ENCODE measurements around the gene GLG1.
A peak's percentile ranks its signal among the peaks of the same experiment; 100 is the strongest.
"Not testable (repeated sequence)": the region's sequence is repeated elsewhere in the genome, so short reads cannot be mapped to it uniquely, and the experiment has no call there.

Gene GLG1

GRCh38 chr16:74431516-74431915 is 175.4 kb downstream of the GLG1 start:
- DNase-seq: no peak

- DNase-seq: peak; percentile 25
Observed at GRCh38 chr16:74430036-74430712, 176.7 kb downstream of the GLG1 start.

GRCh38 chr16:74428493-74428892 is 178.4 kb downstream of the GLG1 start:
- not testable (repeated sequence) for DNase-seq

GRCh38 chr16:74425751-74426150 is 181.2 kb downstream of the GLG1 start:
- DNase-seq: not testable (repeated sequence)

- not testable (repeated sequence) for DNase-seq
Observed at GRCh38 chr16:74423721-74424120, 183.2 kb downstream of the GLG1 start.

GRCh38 chr16:74422086-74422485 is 184.8 kb downstream of the GLG1 start:
- DNase-seq: not testable (repeated sequence)

- DNase-seq: not testable (repeated sequence)
Observed at GRCh38 chr16:74421482-74421785, 185.5 kb downstream of the GLG1 start.

GRCh38 chr16:74420612-74421481 is 186.1 kb downstream of the GLG1 start, which contains the start of gene CLEC18B:
TSS of gene CLEC18B (minus strand) at chr16:74421478. CDS start at chr16:74421270, 208 bp downstream.
- not testable (repeated sequence) for DNase-seq

GRCh38 chr16:74419811-74420210 is 187.1 kb downstream of the GLG1 start:
- not testable (repeated sequence) for DNase-seq

- DNase-seq: not testable (repeated sequence)
Observed at GRCh38 chr16:74417897-74418296, 189.0 kb downstream of the GLG1 start.

- DNase-seq: not testable (repeated sequence)
Observed at GRCh38 chr16:74413920-74414319, 193.0 kb downstream of the GLG1 start.

- not testable (repeated sequence) for DNase-seq
Observed at GRCh38 chr16:74413485-74413884, 193.4 kb downstream of the GLG1 start.

GRCh38 chr16:74412775-74413390 is 194.0 kb downstream of the GLG1 start:
- DNase-seq: not testable (repeated sequence)

GRCh38 chr16:74412138-74412774 is 194.7 kb downstream of the GLG1 start:
- not testable (repeated sequence) for DNase-seq

- not testable (repeated sequence) for DNase-seq
Observed at GRCh38 chr16:74410981-74411380, 195.9 kb downstream of the GLG1 start.

- not testable (repeated sequence) for DNase-seq
Observed at GRCh38 chr16:74410057-74410957, 196.6 kb downstream of the GLG1 start.

GRCh38 chr16:74409185-74409981 is 197.5 kb downstream of the GLG1 start:
- not testable (repeated sequence) for DNase-seq

GRCh38 chr16:74407362-74407705 is 199.6 kb downstream of the GLG1 start:
- DNase-seq: not testable (repeated sequence)

- DNase-seq: not testable (repeated sequence)
Observed at GRCh38 chr16:74406600-74407361, 200.1 kb downstream of the GLG1 start.
